Measurements from ENCODE around the gene TCP11.

- TF ChIP-seq CTCF (IDR thresholded peaks at IDR 0.05) (no peak), POLR2A (IDR thresholded peaks at IDR 0.05) (no peak)
Measured at GRCh38 chr6:35145757-35146156, 4.6 kb upstream of the TCP11 start.

Measured in right lobe of liver (tissue), 4 donors.